ENCODE data around the gene SPATS2L. TPM values are rescaled to one million over a fixed set of nuclear protein-coding genes. Genes with fewer than 3 reads are reported as not detected.
A peak's percentile ranks its signal among the peaks of the same experiment; 100 is the strongest.

The SPATS2L gene
- total and polyA plus RNA-seq, 2 of the 13 experiments (the other 11 are each of a cell fraction or from before 2014, with no cell fraction given) = 154 to 212 TPM

GRCh38 chr2:200306931-200307723, 634 bp downstream of the SPATS2L start (continued):
- TF ChIP-seq ZNF280B (CRISPR knock-in tag; IDR thresholded peaks at IDR 0.05; ENCODE audit: borderline replicate concordance) = no peak
- TF ChIP-seq ZNF773 (CRISPR knock-in tag; IDR thresholded peaks at IDR 0.05; ENCODE audit: borderline replicate concordance) = peak; percentile 8; the same call in 1 of the 2 replicates
- TF ChIP-seq SNAPC5 (CRISPR knock-in tag; IDR thresholded peaks at IDR 0.05; ENCODE audit: borderline replicate concordance) = no peak
- TF ChIP-seq ELF1 (CRISPR knock-in tag; IDR thresholded peaks at IDR 0.05) = no peak
- 0 out of 2 replicates have a peak, but pooled peaks have one; percentile 42 for TF ChIP-seq ZNF552 (CRISPR knock-in tag; IDR thresholded peaks at IDR 0.05; ENCODE audit: borderline replicate concordance)

- WGBS (ENCODE audit: low lambda C conversion rate) = under 1% methylated on average over 20 of the region's 20 CpGs
- peak overlapping the region; percentile 96 for H3K27ac ChIP-seq (ENCODE audit: extremely low read length, insufficient read depth, low read length)
- H4K20me1 ChIP-seq (ENCODE audit: insufficient read depth, low read length) = peaks cover 48% of the 10 kb centered on the region
- FAIRE-seq = no peak
- intact Hi-C loops (cut with micrococcal nuclease; ENCODE audit: unreplicated experiment) (loop anchor here (2.0 to 5.0 kb wide), 3 partner anchors 99 to 256 kb away; no protein-coding TSS in a partner anchor), in situ Hi-C loops (cut with HindIII; ENCODE audit: extremely low pct_ligation_motif_present, low pct_unique_long_range_greater_than_20kb) (loop anchor here (5.0 to 10.0 kb wide), 3 partner anchors 86 to 323 kb away; no protein-coding TSS in a partner anchor)
- H3K9ac ChIP-seq (ENCODE audit: insufficient read depth, low read depth, low read length) = peak overlapping the region; percentile 94
- no TSS peak for BruUV-seq (replicated peaks)
- peak overlapping the region; percentile 84 to 94 (median 88) for H3K4me3 ChIP-seq (replicated peaks in 1 of 3; ENCODE audit: insufficient read depth in 1 of 3, low read depth in 2 of 3, low read length in 3 of 3)
- no peak for ATAC-seq
- DNase-seq (ENCODE audit: low spot score) = no peak
- peak overlapping the region; percentile 89 for H3K4me2 ChIP-seq (ENCODE audit: low read depth, low read length)
- no peaks in the 10 kb centered on the region; a peak in 1 of 5 replicates for H3K27me3 ChIP-seq (ENCODE audit: control insufficient read depth in 1 of 2, insufficient read depth in 2 of 2, low read length in 2 of 2)
- H3K79me2 ChIP-seq (ENCODE audit: insufficient read depth, low read length) = peaks cover 83% of the 10 kb centered on the region
- POLR2A ChIA-PET = interaction anchor here (0.9 to 3.4 kb wide), 4 partner anchors 11 to 173 kb away, joined by 3 to 48 read pairs (median 4); no protein-coding TSS in a partner anchor
- no peak overlapping the region for H2AFZ ChIP-seq (ENCODE audit: low read length)
- peaks cover 73% of the 10 kb centered on the region for H3K4me1 ChIP-seq (ENCODE audit: insufficient read depth, low read length)
- no peaks in the 10 kb centered on the region for H3K9me3 ChIP-seq (ENCODE audit: low read length)
- H3K36me3 ChIP-seq (replicated peaks in 1 of 2; ENCODE audit: control insufficient read depth in 1 of 2, insufficient read depth in 2 of 2, low read length in 2 of 2) = peaks cover 0 to 3% of the 10 kb centered on the region in 2 experiments; a peak in 2 of 5 replicates
- CTCF ChIA-PET (ENCODE audit: low intra/inter-chr PET ratio, low total read pairs) = no interaction called here
- TF ChIP-seq KDM6A (CRISPR knock-in tag; IDR thresholded peaks at IDR 0.05; ENCODE audit: low read depth) (no peak), IKZF5 (CRISPR knock-in tag; IDR thresholded peaks at IDR 0.05) (0 out of 2 replicates have a peak, but pooled peaks have one; percentile 10), CENPBD1 (CRISPR knock-in tag; IDR thresholded peaks at IDR 0.05; ENCODE audit: borderline replicate concordance, low read depth) (no peak), SOX13 (IDR thresholded peaks at IDR 0.05) (no peak), SOX13 (CRISPR knock-in tag; conservative IDR thresholded peaks at IDR 0.05 in 1 of 2, IDR thresholded peaks at IDR 0.05 in 1 of 2) (0 out of 4 replicates have a peak, but pooled peaks of 1 of the 2 experiments have one; percentile 0), AFF4 (CRISPR knock-in tag; IDR thresholded peaks at IDR 0.05) (0 out of 2 replicates have a peak, but pooled peaks have one; percentile 44)
Measured at GRCh38 chr2:200307724-200308545, 1.4 kb downstream of the SPATS2L start.
